ENCODE results near the gene AURKA. TPM values are rescaled to one million over a fixed set of nuclear protein-coding genes. Genes with fewer than 3 reads are reported as not detected.

Gene AURKA
- total RNA-seq, 1 experiment from 2014 or later = 75.3 TPM

DNA sequence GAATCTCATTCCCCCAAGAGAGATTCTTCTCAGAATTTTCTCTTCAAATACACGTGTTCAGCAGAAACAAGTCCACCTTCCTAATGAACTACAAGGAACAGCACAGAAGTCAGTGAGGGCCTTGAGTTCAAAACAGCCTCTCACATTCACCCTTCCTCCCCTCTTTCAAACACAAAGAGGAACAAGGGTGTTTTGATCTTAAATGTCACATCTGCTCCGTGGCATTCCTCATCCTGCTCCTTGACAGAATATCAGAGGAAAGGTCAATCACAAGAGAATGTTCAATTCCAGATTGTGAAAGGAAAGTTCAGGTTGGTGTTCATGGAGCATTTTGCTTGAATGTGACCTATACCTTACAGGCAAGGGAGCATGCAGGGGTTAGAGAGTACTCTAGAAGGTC lies 68.8 kb downstream of the AURKA start:
- Mint-ChIP-seq H3K36me3 (ENCODE audit: insufficient read depth, unreplicated experiment) (no peaks in the 10 kb centered on the region), H3K4me1 (ENCODE audit: insufficient read depth, unreplicated experiment) (no peaks in the 10 kb centered on the region), H3K9me3 (ENCODE audit: unreplicated experiment) (no peaks in the 10 kb centered on the region), H3K4me3 (ENCODE audit: unreplicated experiment) (no peak overlapping the region), H3K27ac (ENCODE audit: low read depth, unreplicated experiment) (no peak overlapping the region), H3K27me3 (ENCODE audit: insufficient read depth, unreplicated experiment) (peaks cover 36% of the 10 kb centered on the region)
- TF ChIP-seq, protein P1, sequence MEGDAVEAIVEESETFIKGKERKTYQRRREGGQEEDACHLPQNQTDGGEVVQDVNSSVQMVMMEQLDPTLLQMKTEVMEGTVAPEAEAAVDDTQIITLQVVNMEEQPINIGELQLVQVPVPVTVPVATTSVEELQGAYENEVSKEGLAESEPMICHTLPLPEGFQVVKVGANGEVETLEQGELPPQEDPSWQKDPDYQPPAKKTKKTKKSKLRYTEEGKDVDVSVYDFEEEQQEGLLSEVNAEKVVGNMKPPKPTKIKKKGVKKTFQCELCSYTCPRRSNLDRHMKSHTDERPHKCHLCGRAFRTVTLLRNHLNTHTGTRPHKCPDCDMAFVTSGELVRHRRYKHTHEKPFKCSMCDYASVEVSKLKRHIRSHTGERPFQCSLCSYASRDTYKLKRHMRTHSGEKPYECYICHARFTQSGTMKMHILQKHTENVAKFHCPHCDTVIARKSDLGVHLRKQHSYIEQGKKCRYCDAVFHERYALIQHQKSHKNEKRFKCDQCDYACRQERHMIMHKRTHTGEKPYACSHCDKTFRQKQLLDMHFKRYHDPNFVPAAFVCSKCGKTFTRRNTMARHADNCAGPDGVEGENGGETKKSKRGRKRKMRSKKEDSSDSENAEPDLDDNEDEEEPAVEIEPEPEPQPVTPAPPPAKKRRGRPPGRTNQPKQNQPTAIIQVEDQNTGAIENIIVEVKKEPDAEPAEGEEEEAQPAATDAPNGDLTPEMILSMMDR (IDR thresholded peaks at IDR 0.05; ENCODE audit: unreplicated experiment) = no peak
- intact Hi-C loops (cut with micrococcal nuclease) = no loop called here
- DNase-seq (ENCODE audit: unreplicated experiment) = no peak
- BruUV-seq (replicated peaks) = no TSS peak
- ChIA-PET POLR2A (no interaction called here), CTCF (interaction anchor here (1.0 kb wide), 1 partner anchor 124 kb away, joined by 3 read pairs; no protein-coding TSS in a partner anchor)

DNA sequence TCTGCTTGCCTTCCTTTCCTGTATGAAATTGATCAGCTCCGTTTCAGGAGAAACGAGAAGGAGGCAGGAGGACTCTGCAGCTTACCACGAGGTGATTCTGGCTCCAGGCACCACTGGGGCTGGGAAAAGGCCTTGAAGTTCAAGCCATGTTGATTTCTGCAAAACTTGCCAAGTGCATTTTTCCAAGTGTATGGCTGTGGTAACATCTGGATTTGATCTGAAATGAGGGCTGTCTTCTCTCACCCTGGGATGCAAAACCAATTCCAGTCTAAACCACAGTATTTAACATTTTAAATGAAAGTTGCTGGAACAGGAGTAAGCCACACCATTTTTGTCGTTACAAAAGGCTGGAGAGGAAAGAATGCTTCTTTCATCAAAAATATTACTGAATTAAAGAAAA lies 69.3 kb downstream of the AURKA start:
- CTCF ChIA-PET = no interaction called here
- Mint-ChIP-seq H3K4me3 (ENCODE audit: unreplicated experiment) (no peak overlapping the region), H3K36me3 (ENCODE audit: insufficient read depth, unreplicated experiment) (no peaks in the 10 kb centered on the region), H3K27me3 (ENCODE audit: insufficient read depth, unreplicated experiment) (peaks cover 40% of the 10 kb centered on the region), H3K27ac (ENCODE audit: low read depth, unreplicated experiment) (no peak overlapping the region), H3K9me3 (ENCODE audit: unreplicated experiment) (no peaks in the 10 kb centered on the region), H3K4me1 (ENCODE audit: insufficient read depth, unreplicated experiment) (no peaks in the 10 kb centered on the region)
- intact Hi-C loops (cut with micrococcal nuclease) = no loop called here
- DNase-seq (ENCODE audit: unreplicated experiment) = no peak
- TF ChIP-seq, protein P1 (IDR thresholded peaks at IDR 0.05; ENCODE audit: unreplicated experiment) = no peak
- no TSS peak for BruUV-seq (replicated peaks)
- POLR2A ChIA-PET = no interaction called here

Other genes starting within 250 kb of the AURKA start
- gene MC3R, start 143.5 kb downstream of the AURKA start, total RNA-seq (2022) = not detected in 2 replicates
- gene FAM210B, start 33.2 kb downstream of the AURKA start, total RNA-seq (2022) = 37.7 and 38.2 TPM in 2 replicates
- gene CSTF1, start 430 bp upstream of the AURKA start, total RNA-seq (2022) = 30.1 and 35.1 TPM in 2 replicates
- not detected in 2 replicates for gene CASS4, start 20.0 kb upstream of the AURKA start, total RNA-seq (2022)
- gene RTF2, start 76.4 kb upstream of the AURKA start, total RNA-seq (2022) = 66.4 and 72.8 TPM in 2 replicates
- 0.42 TPM in 1 of 2 replicates, not detected in the other for gene FAM209A, start 132.5 kb upstream of the AURKA start, total RNA-seq (2022)
- gene FAM209B, start 141.0 kb upstream of the AURKA start, total RNA-seq (2022) = not detected in 2 replicates
- 13.2 and 14.9 TPM in 2 replicates for gene TFAP2C, start 237.1 kb upstream of the AURKA start, total RNA-seq (2022)

All from MCF 10A (cell line).